DMS53 (cell line): ENCODE data around the gene MYH13.
A peak's percentile ranks its signal among the peaks of the same experiment; 100 is the strongest.

Experiments
- DNase-seq: peaks from one replicate; lab custom pipeline; 2025; lab: John Stamatoyannopoulos, UW

Gene MYH13

DNA sequence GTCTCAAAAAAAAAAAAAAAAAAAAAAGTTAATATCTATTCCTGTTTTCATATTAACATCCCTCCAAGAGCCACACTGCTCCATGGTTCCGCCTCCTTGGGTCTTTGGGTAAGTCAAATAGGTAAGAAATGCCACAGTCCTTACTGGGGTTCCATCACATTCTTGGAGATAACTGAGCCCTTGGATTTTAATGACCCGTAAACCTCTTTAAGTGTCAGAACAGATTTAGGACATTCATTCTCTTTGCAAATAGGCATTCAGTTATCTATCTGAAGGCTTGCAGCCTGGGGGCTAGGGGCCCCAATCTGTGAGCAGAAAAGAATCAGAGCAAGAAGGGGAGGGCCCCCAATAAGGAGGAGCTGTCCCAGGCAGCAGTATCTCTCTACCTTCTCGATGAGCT, 28.0 kb downstream of the MYH13 start:
- DNase-seq, result no peak

DNA sequence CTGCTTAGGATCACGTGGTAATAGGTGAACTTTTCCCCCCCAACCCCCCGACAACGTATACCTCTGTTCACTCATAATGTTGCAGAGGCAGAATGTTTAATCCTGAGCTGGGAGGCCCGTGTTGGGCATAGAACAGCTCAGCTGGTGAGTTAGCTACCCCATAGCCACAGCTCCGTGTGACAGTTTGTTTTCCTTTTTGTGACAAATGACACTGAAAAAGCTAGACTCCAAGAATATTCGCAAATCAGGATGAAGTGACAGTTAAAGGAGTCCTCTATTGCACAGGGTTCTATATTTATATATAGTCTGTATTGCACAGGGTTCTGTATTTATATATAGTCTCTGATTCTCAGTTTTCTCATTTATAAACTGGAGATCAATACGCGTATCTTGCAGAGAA, 33.8 kb downstream of the MYH13 start:
- DNase-seq, result no peak

DNA sequence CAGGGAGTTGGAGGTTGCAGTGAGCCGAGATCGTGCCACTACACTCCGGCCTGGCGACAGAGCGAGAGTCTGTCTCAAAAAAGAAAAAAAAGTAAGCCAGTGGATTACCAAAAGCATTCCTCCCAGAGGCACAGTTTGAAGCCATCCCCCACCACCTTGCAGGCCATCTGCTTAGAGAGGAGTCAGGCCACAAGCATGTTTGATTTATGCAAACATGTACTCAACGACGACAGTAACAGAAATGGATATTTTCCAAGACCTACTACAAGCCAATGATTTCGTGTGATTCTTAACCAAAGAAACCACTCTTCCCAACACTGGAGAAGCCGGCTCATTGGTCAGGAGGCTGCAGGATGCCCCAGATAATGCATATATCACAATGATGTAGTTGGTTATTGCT, 34.8 kb downstream of the MYH13 start:
- no peak for DNase-seq

DNA sequence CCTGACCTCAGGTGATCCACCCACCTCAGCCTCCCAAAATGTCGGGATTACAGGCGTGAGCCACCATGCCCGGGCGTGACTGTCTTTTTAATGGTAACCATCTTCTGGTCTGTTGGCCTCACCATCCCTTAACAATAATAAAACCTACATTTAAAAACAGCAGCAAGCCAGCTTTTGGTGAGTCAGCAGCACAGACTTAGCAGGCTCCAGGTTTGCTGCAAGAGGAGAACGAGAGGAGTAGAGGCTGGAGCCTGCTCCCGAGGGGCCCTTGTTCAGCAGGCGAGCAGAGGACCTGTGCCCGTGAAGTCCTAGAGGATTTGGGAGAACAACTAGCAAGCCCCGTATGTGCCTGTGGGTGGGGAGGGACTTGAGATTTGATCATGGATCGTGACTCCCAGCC, 35.7 kb downstream of the MYH13 start:
- no peak for DNase-seq

DNA sequence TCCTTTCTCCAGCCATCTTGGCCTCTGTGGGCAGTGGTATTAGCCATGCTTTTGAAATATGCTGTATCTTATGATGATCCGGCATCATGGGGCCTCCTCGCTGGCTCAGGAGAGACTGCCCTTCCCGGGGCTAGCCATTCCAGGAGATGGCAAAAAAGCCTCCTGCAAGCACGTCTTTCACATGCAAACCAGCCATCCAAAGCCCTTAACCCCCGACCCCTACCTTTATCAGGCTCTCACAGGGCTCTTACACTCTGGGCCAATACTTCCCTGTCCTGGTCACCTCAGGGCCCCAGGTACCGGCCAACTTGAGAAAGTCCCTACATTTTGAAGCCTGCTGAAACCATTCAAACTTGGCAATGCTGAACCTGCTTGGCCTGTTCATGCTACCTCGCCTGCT, 36.4 kb downstream of the MYH13 start:
- DNase-seq, result no peak

DNA sequence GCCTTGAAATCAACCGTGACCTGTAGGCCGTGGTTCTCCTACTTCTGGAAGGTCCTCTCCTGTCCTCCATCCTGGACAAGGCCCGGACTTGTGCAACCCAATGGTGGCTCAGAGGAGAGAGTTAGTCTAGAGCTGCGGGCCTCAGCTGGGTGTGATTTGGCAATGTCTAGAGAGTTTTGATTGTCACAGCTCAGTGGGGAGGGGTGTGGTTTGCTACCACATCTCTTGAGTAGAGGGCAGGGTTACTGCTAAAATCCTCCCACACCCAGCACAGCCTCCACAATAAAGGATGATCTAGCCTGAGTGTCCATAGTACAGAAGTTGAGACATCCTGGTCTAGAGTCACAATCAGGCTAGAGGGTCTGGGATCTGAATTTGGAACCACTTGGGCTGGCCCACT, 40.3 kb downstream of the MYH13 start:
- DNase-seq, result no peak

DNA sequence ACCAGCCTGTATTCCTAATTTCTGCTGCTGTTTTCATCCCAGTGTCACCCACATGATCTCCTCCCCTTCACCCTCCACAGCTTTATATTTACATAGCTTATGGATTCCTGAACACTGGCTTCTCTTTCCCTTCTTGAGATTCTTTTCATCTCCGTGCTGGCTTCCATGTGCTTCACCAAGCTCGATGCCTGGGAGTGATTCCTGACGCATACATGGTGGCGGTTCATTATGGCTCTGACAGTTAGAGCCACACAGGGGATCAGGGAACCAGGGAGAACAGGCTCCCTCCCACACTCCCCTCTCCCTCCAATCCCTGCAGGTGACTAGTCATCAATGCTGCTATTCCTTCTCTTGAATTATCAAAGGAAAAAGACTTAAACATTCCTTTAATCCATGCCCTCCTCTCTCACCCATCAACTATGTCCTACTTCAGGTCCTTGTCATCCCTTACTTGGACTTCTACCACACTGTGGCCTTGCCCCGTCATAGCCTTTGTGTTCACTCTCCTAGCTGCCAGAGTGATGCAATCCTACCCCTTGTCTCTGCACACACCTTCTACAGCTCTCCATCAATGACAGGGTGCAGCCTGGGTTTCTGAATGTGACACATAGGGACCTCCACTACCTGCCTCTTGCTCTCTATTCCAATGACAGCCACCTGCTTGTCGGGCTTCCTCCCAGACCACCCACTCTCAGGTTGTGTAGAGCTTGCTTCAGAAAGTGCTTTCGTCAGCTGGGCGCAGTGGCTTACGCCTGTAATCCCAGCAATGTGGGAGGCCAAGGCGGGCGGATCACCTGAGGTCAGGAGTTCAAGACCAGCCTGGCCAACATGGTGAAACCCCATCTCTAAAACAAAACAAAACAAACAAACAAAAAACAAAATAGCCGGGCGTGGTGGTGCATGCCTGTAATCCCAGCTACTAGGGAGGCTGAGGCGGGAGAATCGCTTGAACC, 43.6 kb downstream of the MYH13 start:
- no peak for DNase-seq

DNA sequence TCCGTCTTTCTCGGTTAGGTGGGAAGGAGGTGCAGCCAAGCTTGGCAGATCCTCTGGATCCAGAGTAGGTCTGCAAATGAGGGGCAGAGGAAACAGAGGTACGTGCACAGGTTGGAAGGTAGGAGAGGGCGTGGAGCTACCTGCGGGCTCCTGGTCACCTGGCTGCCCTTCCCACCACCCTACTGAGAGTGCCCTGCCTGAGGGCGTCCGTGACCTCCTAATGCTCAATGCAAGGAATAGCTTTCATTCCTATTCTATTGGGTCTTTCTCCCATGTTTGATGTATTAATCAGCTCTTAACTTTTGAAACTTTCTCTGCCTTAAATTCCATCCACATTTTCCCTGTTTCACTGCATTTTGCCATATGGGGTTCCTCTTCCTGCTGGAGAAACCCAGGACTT, 44.6 kb downstream of the MYH13 start:
- no peak for DNase-seq

DNA sequence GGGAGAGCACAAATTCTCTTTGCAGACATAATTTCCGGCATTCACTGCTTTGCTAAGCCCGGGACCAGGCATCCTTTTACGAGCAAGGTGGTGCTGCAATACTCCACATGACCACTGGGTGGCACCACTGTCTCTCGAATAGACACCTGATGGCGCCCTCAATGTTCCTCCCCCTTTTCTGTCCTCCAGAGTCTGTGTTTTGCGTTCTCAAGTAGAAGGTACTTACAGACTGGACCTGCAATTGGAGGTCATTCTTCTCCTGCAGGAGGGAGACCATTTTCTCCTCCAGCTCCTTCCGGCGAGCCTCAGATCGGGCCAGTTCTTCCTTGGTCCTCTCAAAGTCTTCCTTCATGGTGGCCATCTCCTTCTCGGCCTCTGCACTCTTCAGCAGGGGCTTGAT, 45.2 kb downstream of the MYH13 start:
- peak; percentile 81 for DNase-seq

DNA sequence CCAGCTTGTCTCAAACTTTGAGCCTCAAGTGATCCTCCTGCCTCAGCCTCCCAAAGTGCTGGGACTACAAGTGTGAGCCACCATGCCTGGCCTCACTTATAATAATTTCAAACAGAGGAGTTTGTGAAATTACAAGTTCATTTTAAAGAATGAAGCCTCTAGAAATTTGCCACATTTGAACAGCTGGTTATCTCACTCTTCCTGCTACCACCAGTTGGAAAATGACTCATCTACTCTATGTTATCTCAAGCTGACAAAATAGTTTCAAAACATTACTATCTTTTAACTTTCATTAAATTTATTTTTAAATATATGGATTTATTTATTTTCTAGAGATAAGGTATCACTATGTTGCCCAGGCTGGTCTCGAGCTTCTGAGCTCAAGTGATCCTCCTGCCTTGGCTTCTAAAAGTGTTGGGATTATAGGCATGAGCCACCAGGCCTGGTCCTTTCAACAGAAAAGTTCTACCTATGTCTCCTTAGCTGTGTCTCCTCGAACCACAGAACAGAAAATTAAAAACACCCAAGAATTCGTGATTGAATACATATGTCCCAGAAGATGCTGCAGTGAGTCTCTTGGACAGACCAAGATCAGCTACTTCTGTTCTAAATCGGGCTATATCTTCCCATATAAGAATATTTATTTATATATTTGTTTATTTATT, 47.6 kb downstream of the MYH13 start:
- no peak for DNase-seq

DNA sequence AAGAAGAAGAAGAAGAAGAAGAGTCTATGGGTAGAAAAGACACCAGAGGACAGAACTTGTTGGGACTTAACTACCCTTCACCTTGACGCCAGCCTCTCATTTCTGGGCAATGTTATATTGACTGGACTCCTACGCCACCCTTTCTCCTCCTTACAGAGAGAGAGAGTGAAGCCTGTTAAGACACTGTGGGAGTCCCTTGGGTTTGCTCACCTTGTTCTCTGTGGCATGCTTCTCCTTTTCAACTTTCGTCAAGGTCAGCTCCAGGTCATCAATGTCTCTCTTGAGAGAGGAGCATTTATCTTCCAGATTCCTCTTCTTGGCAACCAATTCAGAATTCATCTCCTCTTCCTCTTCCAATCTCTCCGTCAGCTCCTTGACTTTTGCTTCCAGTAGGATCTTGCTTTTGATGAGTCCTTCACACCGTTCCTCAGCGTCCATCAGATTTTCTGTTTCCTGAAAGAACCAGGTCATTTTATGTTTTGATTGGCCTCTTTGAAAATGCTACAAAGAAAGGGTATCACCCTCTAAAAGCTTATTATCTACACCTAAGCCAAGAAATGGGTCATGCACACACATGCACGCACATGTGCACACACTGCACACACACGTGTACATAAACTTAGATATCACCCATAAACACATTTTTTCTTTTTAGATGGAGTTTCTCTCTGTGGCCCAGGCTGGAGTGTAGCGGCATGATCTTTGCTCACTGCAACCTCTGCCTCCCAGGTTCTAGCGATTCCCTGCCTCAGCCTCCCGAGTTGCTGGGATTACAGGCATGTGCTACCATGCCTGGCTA, 48.8 kb downstream of the MYH13 start:
- no peak for DNase-seq

DNA sequence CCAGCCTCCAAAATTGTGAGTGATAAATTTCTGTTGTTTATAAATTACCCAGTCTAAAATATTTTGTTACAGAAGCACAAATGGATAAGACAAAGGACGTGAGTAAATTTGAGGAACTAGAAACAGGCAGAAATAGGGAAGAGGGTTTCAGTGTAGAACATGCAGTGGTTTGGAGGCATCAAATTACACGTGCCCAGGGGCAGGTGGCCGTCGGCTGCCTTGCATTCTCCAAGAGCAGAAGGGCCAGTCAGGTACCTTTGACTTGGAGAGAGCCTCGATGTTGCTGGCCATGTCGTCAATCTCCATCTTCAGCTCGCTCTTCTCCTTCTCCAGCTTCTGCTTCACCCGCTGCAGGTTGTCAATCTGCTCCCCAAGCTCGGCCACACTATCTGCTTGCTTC, 54.3 kb downstream of the MYH13 start:
- no peak for DNase-seq

DNA sequence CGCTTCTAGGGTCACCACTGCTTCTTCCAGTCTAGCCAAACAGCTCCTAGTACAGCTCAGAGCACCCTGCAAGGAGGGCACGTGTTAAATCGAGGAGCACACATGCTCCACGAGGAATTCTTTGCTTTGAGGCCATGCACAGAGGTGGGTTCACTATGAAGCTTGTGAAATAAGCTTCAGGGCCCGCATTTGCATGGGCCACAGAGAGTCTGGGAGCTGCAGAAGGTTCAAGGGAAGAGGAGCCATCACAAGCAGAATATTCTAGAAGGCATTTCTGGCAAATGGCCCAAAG, 55.3 kb downstream of the MYH13 start:
- DNase-seq, result no peak

DNA sequence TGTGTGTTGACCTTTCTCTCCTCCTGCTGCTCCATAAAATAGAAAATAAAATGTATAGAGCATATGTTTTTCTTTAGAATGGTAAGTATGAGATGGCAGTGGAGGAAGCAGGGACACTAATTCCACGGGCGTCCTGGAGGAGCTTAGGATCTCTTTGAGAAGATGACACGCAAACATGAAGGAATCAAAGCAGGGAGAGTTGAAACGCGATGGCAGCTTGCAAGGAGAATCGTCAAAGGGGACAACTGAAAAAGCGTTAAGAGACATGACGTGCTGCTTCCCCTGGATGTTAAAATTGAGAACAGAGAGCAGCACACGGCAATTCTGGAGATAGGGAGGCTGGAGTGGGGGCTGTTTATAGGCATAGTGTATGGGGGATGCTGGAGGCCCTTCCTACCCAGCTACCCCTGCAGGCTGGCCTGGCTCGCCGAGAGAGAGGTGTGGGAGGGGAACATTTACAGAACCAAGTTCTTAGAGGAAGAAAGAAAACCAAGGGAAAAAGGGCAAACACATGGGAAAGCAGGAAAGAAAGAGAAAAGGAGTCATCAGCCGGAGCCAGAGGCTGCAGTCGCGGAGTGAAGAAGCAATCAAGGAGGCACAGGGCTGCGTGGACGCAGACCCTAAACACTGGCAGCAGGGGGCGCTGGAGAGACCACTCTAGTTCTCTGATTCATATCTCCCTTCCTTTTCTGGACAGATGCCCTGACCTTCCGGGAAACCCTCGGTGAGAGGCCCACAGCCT, 55.8 kb downstream of the MYH13 start:
- peak; percentile 32 for DNase-seq

DNA sequence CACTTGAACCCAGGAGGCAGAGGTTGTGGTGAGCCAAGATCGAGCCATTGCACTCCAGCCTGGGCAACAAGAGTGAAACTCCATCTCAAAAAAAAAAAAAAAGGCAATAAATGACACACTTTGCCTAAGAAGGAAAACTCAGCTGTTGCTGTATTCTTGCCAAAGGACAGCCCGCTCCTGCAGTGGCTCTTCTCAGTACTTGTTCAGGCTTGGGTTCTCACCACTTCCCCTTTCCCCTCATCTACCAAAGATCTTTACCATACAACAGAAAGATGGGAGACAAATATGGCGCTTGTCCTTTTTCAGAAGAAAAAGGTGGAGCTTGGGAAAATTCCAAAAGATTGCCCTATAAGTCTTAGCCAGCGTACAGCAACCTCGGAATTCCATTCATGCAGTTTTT, 58.5 kb downstream of the MYH13 start:
- DNase-seq, result no peak

DNA sequence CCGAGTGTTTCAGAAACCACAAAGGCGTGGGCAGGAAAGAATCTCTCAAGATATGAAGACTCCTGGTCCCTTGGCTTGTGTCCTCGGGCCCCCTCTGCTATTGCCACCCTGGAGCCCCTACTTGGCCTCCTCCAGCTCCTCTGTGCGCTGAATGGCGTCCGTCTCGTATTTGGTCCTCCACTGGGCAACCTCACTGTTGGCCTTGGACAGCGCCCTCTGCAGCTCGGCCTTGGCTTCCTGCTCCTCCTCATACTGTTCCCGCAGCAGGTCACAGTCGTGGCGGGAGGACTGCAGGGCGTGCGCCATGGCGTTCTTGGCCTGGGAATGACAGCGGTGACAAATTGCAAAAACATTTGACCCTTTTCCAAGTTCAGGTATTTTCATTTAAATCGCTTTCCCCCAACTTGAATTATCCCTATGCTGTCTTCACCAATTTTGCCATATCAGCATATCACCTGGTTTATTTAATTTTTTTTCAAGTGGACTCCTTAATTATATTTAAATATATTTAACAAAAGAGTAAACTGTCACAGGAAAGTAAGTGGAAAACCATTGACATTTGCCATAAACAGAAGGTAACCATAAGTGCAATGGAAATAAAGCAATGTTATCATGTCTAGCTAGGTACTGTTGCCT, 59.7 kb downstream of the MYH13 start:
- no peak for DNase-seq

DNA sequence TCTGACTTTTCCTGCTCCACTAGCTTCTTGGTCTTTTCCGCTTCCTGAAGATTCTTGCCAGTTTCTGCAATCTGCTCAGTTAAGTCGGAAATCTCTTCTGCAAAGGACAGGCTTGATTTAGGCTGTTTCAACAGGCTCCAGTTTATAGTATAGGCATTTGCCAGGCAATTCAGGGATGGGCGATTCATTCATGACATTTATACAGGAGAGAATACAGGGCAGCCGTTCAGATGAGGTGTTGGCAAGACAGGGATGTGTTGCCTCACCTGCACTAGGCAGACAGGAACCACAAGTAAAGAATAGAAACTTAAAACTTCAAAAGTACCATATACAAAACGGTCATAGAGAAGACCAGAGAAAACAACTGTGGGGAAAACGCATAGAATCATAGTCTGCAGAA, 61.7 kb downstream of the MYH13 start:
- DNase-seq, result no peak

DNA sequence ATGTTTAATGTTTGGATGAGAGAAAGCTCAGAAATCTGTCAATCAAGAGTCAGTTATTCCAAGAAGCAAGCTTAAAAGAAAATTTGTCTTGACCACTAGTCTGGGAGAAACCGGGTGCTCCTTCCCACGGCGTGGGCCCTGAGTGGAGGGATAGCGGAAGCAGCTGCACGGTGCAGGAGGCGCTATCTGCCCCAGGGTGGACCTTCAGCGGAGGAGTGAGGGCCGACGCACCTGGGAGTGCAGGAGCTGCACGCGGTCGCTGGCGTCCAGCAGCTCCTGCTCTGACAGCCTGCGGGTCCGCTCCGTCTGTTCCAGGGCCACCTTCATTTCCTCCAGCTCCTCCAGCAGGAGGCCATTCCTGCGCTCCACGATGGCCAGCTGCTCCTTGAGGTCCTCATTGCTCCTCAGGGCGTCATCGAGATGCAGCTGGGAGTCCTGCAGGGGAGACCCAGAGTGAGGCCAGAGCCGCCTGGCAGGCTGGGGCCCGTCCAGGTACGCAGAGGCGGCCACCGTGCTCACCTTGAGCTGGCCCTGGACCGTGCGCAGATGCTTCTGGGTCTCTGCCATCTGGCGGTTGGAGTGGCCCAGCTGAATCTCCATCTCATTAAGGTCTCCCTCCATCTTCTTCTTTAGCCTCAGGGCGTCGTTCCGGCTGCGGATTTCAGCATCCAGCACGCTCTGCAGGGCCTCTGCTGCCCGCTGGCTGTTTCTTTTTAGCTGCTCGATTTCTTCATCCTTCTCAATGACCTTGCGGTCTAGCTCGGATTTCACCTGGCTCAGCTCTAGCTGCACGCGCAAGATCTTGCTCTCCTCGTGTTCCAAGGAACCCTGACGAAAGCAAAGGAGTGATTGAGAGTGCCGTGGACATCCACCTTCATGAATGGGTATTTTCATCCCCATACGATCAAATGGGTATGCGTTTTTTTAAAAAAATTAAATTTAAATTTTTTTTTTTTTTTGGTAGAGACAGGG, 63.5 kb downstream of the MYH13 start:
- DNase-seq, result no peak

DNA sequence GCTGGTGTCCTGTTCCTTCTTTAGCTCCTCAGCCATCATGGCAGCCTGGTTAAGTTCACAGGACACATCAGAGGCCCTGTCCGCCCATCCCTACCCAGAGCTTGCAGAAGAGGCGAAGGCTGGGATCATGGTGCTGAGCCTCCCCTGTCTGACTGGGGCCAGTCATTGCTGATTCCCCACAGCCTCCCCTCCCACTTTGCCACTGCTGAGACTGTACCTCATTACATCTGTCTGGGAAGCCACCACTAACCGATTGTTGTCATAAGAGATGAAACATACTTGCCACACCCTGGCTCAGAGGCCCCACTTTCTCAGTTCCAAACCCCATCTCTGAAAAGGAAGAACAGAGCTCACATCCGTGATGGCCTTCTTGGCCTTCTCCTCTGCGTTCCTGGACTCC, 66.2 kb downstream of the MYH13 start:
- no peak for DNase-seq

DNA sequence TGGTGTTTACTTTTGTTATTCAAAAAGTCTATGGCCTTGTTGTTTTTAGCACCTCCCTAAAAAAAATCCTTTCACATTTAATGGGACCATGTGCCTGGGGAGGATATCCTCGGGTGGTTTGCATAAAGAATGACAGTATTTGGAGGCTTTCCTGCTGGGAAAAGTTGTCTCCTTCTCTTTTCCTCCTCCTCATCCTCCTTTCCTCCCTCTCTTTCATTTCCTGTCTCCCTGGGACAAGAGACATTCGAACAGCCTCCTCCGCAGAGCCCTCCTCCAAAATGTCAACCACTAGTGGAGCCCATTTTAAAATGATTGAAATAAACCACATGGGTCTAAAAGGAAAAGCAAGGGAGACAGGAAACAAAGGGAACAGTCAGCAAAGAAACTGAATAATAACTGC, 67.4 kb downstream of the MYH13 start:
- no peak for DNase-seq
